Stimulated activated naive B cell treated with anti-CD40 and anti-IgM and Interleukin-4, amounts not matched to agents 10 μg/mL and 1 μg/mL and 100 μg/mL, for 72 hours (primary cell): ENCODE measurements around the gene B3GAT2.
A peak's percentile ranks its signal among the peaks of the same experiment; 100 is the strongest.

Experiments used
- ATAC-seq, 2 donors: fragments of 150-1000 bp; cut with Tn5 transposase; replicated peaks; 2 replicates each; pipeline ENCODE4 v1.10.0; 2021; ENCODE audit warnings: moderate library complexity in 1 of 2
- DNase-seq: peaks from one replicate; pipeline ENCODE4 v3.0.0; 2021
- H3K27ac Mint-ChIP-seq: one replicate; pipeline ENCODE4 v1.8.0; 2022; ENCODE audit warnings: mild to moderate bottlenecking, mixed read lengths
- H3K27me3 Mint-ChIP-seq, 2 donors: one replicate each; pipeline ENCODE4 v1.8.0; 2022; ENCODE audit warnings: mixed read lengths in 2 of 2
- H3K36me3 Mint-ChIP-seq, 2 donors: one replicate each; pipeline ENCODE4 v1.8.0; 2022; ENCODE audit warnings: mixed read lengths in 2 of 2, mild to moderate bottlenecking in 1 of 2
- H3K4me1 Mint-ChIP-seq, 2 donors: one replicate each; pipeline ENCODE4 v1.8.0; 2022; ENCODE audit warnings: mixed read lengths in 2 of 2, mild to moderate bottlenecking in 1 of 2
- H3K4me3 Mint-ChIP-seq, 2 donors: one replicate each; pipeline ENCODE4 v1.8.0; 2022; ENCODE audit warnings: mild to moderate bottlenecking in 2 of 2, mixed read lengths in 2 of 2, moderate library complexity in 1 of 2
- H3K9me3 Mint-ChIP-seq, 2 donors: one replicate each; pipeline ENCODE4 v1.8.0; 2022; ENCODE audit warnings: mixed read lengths in 2 of 2, mild to moderate bottlenecking in 1 of 2

The B3GAT2 gene

DNA sequence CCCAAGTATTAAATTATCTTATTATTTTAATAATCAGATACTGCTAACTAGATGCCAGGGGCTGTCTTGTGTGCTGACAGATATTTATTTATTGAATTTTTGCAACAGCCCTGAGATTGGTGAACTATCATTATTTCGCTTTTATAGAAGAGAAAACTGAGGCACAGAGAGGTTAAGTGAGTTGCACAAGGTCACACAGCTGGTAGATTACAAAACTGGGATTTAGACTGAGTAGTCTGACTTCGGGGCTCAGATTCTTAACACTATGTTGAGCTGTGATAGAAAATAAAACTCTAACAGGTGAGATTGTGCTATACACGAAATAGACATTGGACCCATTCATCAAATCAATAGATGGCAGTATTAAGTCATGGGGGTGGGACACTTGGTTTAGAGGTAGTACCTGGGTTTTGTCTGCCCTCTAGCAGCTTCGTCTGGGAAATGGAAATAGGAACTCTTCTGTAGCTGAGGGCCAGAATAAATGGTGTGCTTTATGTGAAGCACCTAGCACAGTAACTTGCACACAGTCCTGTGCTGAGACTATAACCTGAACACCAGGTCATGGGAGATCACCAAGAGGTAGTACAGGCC, 113.4 kb downstream of the B3GAT2 start:
- Mint-ChIP-seq H3K36me3 (peaks cover 17 to 30% of the 10 kb centered on the region in 2 donors), H3K4me1 (peaks cover 17 to 20% of the 10 kb centered on the region in 2 donors), H3K27me3 (no peaks in the 10 kb centered on the region), H3K4me3 (no peak overlapping the region), H3K27ac (no peak overlapping the region), H3K9me3 (no peaks in the 10 kb centered on the region)
- ATAC-seq (no peak), DNase-seq (no peak)

DNA sequence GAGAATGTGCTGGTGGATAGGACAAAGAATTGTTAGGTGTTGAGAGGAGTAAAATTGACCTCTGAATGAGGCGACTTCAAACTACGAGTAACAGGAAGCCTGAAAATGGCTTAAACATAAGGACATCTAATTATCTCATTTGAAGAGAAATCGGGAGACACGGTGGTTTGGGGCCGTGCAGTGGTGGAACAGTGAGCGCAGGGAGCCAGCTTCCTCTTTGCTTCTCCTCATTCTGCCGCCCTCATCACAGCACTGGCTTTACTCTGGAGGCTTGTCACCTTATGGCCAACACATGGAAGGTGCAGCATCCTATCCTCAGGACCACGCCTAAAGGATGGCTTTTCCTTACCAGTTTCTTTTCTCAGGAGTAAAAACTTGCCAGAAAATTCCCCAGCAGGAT, 114.3 kb downstream of the B3GAT2 start:
- no peaks in the 10 kb centered on the region for H3K27me3 Mint-ChIP-seq
- no peak overlapping the region for H3K27ac Mint-ChIP-seq
- no peak overlapping the region for H3K4me3 Mint-ChIP-seq
- no peaks in the 10 kb centered on the region for H3K9me3 Mint-ChIP-seq
- ATAC-seq (no peak), DNase-seq (no peak)
- H3K36me3 Mint-ChIP-seq = peaks cover 17 to 30% of the 10 kb centered on the region in 2 donors
- peaks cover 15 to 17% of the 10 kb centered on the region in 2 donors for H3K4me1 Mint-ChIP-seq

GRCh38 chr6:70841112-70841511, 115.7 kb downstream of the B3GAT2 start:
- ATAC-seq (no peak), DNase-seq (no peak)
- H3K4me1 Mint-ChIP-seq = peaks cover 6 to 7% of the 10 kb centered on the region in 2 donors
- H3K36me3 Mint-ChIP-seq = peaks cover 13 to 23% of the 10 kb centered on the region in 2 donors
- H3K9me3 Mint-ChIP-seq = no peaks in the 10 kb centered on the region
- H3K27me3 Mint-ChIP-seq = no peaks in the 10 kb centered on the region
- no peak overlapping the region for H3K27ac Mint-ChIP-seq
- no peak overlapping the region for H3K4me3 Mint-ChIP-seq

- no peak for DNase-seq
- no peak for ATAC-seq
- Mint-ChIP-seq H3K4me3 (no peak overlapping the region), H3K4me1 (peaks cover 6 to 7% of the 10 kb centered on the region in 2 donors), H3K36me3 (peaks cover 10 to 19% of the 10 kb centered on the region in 2 donors), H3K27ac (no peak overlapping the region), H3K9me3 (no peaks in the 10 kb centered on the region), H3K27me3 (no peaks in the 10 kb centered on the region)
These were observed 117.3 kb downstream of the B3GAT2 start for GRCh38 chr6:70839286-70840266.

- no peak for DNase-seq
- H3K27me3 Mint-ChIP-seq = no peaks in the 10 kb centered on the region
- no peak for ATAC-seq
- H3K4me1 Mint-ChIP-seq = peaks cover 6 to 7% of the 10 kb centered on the region in 2 donors
- no peaks in the 10 kb centered on the region for H3K9me3 Mint-ChIP-seq
- no peak overlapping the region for H3K4me3 Mint-ChIP-seq
- peaks cover 10 to 19% of the 10 kb centered on the region in 2 donors for H3K36me3 Mint-ChIP-seq
- no peak overlapping the region for H3K27ac Mint-ChIP-seq
These were observed 118.0 kb downstream of the B3GAT2 start for GRCh38 chr6:70838907-70839285.

DNA sequence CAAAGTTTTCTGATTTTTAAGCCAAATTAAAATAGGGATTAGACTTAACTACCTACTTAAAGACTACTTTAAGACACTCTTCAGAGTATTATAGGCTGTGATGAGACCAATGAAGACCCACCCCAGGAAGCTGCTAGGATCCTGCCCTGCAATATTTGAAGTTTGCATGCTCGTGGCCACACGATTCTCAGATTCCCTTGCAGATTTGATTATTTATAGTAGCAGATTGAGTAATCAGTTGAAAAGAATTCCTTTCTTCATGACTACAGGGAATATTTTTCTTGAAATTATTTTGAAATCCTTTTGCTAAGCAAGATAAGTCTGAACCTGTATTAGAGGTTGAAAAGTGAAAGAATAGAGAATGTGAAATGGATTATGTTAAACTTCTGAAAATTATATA, 122.3 kb downstream of the B3GAT2 start:
- H3K4me3 Mint-ChIP-seq = no peak overlapping the region
- DNase-seq = no peak
- H3K27me3 Mint-ChIP-seq = no peaks in the 10 kb centered on the region
- H3K9me3 Mint-ChIP-seq = peaks cover 4 to 7% of the 10 kb centered on the region in 2 donors
- peaks cover 20 to 26% of the 10 kb centered on the region in 2 donors for H3K36me3 Mint-ChIP-seq
- no peak overlapping the region for H3K27ac Mint-ChIP-seq
- peaks cover 5% of the 10 kb centered on the region in 2 donors for H3K4me1 Mint-ChIP-seq
- ATAC-seq = no peak

- ATAC-seq = no peak
- Mint-ChIP-seq H3K27me3 (no peaks in the 10 kb centered on the region), H3K4me3 (no peak overlapping the region), H3K36me3 (peaks cover 14 to 16% of the 10 kb centered on the region in 2 donors), H3K4me1 (no peaks in the 10 kb centered on the region), H3K27ac (no peak overlapping the region), H3K9me3 (peaks cover 4 to 7% of the 10 kb centered on the region in 2 donors)
- DNase-seq = no peak
These were observed 125.4 kb downstream of the B3GAT2 start for GRCh38 chr6:70831427-70831826.

DNA sequence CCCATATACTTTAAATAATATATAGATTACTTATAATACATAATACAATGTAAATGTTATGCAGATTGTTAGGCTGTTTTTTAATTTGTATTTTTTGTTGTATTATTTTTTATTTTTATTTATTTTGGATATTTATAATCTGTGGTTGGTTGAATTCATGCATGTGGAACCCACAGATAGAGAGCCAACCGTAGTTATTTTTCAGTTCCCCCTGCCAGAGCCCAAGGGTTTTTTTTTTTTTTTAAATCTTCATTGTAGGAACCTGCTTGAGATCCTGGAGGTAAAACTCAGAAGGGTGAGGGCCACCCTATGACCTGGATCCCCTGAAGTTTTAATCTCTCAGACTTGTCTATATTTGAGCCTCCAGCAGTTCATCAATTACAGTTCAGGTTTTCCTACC, 133.2 kb downstream of the B3GAT2 start:
- Mint-ChIP-seq H3K36me3 (peaks cover 7 to 19% of the 10 kb centered on the region in 2 donors), H3K4me1 (peaks cover 8 to 15% of the 10 kb centered on the region in 2 donors), H3K27ac (no peak overlapping the region), H3K27me3 (no peaks in the 10 kb centered on the region), H3K4me3 (no peak overlapping the region), H3K9me3 (peaks cover 5 to 7% of the 10 kb centered on the region in 2 donors)
- DNase-seq (no peak), ATAC-seq (peak; percentile 89 to 91)

DNA sequence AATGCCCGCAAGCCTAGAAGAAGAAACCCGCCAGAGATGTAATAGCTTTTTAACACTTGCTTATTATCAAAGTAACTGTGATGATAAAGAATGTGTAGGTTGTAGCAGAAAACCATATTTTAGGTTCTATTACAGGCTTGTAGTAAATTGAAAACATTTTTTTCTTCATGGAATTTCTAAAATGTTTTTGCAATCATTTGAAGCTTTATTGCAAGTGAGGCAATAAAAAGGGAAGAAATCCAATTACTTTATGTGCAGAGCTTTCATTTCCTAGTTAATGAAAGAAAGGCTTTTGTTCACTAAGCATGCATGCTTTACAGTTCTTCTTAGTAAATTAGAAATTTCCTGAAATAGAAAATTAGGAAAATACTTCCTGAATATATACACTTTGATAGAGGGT, 135.1 kb downstream of the B3GAT2 start:
- peaks cover 5 to 7% of the 10 kb centered on the region in 2 donors for H3K9me3 Mint-ChIP-seq
- DNase-seq = no peak
- H3K4me1 Mint-ChIP-seq = peaks cover 8 to 15% of the 10 kb centered on the region in 2 donors
- peaks cover 7 to 19% of the 10 kb centered on the region in 2 donors for H3K36me3 Mint-ChIP-seq
- H3K27me3 Mint-ChIP-seq = no peaks in the 10 kb centered on the region
- H3K27ac Mint-ChIP-seq = no peak overlapping the region
- ATAC-seq = no peak
- H3K4me3 Mint-ChIP-seq = no peak overlapping the region

DNA sequence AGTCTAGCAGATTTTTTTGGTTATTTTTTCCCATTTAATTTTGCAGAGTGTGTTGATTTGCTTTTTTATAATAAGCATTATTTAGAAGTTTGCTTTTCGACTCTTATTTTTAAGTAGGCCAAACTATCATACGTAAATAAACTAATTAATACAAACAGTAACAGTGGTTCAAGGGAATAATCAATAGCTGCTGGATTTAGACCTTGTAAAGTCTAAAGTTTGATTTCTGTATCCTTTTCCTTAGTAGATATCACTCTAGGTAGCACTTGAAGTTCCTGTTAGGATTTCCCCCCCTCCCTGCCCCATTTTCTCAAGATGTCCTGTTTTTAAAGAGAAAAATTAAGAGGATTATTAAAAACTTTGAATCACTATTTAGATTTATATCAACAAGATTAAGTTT, 136.1 kb downstream of the B3GAT2 start:
- Mint-ChIP-seq H3K4me3 (no peak overlapping the region), H3K27ac (no peak overlapping the region), H3K9me3 (peaks cover 5 to 7% of the 10 kb centered on the region in 2 donors), H3K36me3 (peaks cover 7 to 19% of the 10 kb centered on the region in 2 donors), H3K4me1 (peaks cover 8 to 15% of the 10 kb centered on the region in 2 donors), H3K27me3 (no peaks in the 10 kb centered on the region)
- no peak for DNase-seq
- ATAC-seq = no peak

DNA sequence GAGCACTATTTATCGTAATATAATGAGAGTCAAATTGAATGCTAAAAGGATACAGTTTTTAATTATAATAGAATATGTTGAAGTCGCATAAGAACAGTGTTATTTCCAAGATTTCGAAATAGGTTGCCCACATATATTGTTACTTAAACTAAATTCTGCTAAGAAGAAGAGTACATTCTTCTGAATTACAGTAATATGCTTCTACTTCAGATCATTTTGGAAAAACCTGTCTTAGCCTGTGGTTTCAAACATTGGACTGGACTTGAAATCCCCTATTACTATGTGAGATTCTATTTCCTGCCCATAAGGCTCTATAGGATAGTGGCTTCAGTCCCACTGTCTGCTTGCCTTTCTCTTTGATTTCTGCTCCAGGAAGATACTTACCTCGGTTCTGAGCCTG, 137.2 kb downstream of the B3GAT2 start:
- DNase-seq (no peak), ATAC-seq (no peak)
- H3K9me3 Mint-ChIP-seq = peaks cover 5 to 7% of the 10 kb centered on the region in 2 donors
- H3K4me3 Mint-ChIP-seq = no peak overlapping the region
- H3K36me3 Mint-ChIP-seq = peaks cover 7 to 16% of the 10 kb centered on the region in 2 donors
- H3K4me1 Mint-ChIP-seq = peaks cover 8 to 15% of the 10 kb centered on the region in 2 donors
- H3K27me3 Mint-ChIP-seq = no peaks in the 10 kb centered on the region
- H3K27ac Mint-ChIP-seq = no peak overlapping the region

- Mint-ChIP-seq H3K9me3 (no peaks in the 10 kb centered on the region), H3K36me3 (peaks cover 5 to 26% of the 10 kb centered on the region in 2 donors), H3K4me3 (no peak overlapping the region), H3K27ac (no peak overlapping the region), H3K4me1 (no peaks in the 10 kb centered on the region), H3K27me3 (no peaks in the 10 kb centered on the region)
- ATAC-seq (no peak), DNase-seq (no peak)
These were observed 143.0 kb downstream of the B3GAT2 start for GRCh38 chr6:70813885-70814284.

DNA sequence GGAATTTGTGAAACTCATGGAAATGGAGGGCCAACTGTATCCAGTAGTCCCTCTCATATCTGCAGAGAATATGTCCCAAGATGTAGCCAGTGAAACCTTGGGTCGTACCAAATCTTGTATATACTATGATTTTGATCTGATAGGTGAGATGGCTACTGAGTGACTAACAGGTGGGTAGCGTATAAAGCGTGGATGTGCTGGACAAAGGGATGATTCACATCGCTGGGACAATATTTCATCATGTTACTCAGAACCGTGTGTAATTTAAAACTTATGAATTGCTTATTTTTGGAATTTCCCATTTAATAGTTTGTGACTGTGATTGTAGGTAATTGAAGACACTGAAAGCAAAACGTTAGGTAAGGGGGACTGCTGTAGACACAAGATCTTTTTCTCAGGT, 145.1 kb downstream of the B3GAT2 start:
- H3K36me3 Mint-ChIP-seq = peaks cover 8 to 26% of the 10 kb centered on the region in 2 donors
- no peak overlapping the region for H3K4me3 Mint-ChIP-seq
- DNase-seq (no peak), ATAC-seq (no peak)
- no peaks in the 10 kb centered on the region for H3K27me3 Mint-ChIP-seq
- H3K9me3 Mint-ChIP-seq = no peaks in the 10 kb centered on the region
- no peaks in the 10 kb centered on the region for H3K4me1 Mint-ChIP-seq
- no peak overlapping the region for H3K27ac Mint-ChIP-seq
